Uterus (tissue), 4 donors: ENCODE data around the gene MAPK6. TPM values are rescaled to one million over a fixed set of nuclear protein-coding genes. Genes with fewer than 3 reads are reported as not detected.

Source experiments
- DNase-seq, 2 donors: peaks; one replicate each; pipeline ENCODE4 v3.0.0-alpha.2; 2019 to 2020
- H3K27ac ChIP-seq, 2 donors: fragments of 200-600 bp; sonication (generic); 1 replicate in 1 of 2; 2 replicates in 1 of 2; pipeline ENCODE4 v1.5.1; 2016 to 2018
- H3K27me3 ChIP-seq, 2 donors: fragments of 200-600 bp; sonication (generic); one replicate each; pipeline ENCODE4 v1.5.1; 2018 to 2019; ENCODE audit warnings: control low read depth in 1 of 2
- H3K36me3 ChIP-seq, 2 donors: fragments of 200-600 bp; sonication (generic); one replicate each; pipeline ENCODE4 v1.5.1; 2019; ENCODE audit warnings: control low read depth in 1 of 2
- H3K4me1 ChIP-seq, 2 donors: fragments of 200-600 bp; sonication (generic); one replicate each; pipeline ENCODE4 v1.5.1; 2018 to 2019; ENCODE audit warnings: control low read depth in 1 of 2
- H3K4me3 ChIP-seq, 2 donors: fragments of 200-600 bp; sonication (generic); 1 replicate in 1 of 2; 2 replicates in 1 of 2; pipeline ENCODE4 v1.5.1; 2018 to 2019; ENCODE audit warnings: mild to moderate bottlenecking in 1 of 2
- H3K9me3 ChIP-seq, 2 donors: fragments of 200-600 bp; sonication (generic); one replicate each; pipeline ENCODE4 v1.5.1; 2019; ENCODE audit warnings: control low read depth in 1 of 2
- POLR2A ChIP-seq, 2 donors: fragments of 450-650 bp; IDR thresholded peaks; one replicate each; pipeline ENCODE4 v1.6.1; 2016; ENCODE audit warnings: antibody characterized with exemption in 2 of 2, mild to moderate bottlenecking in 1 of 2, moderate library complexity in 1 of 2
- intact Hi-C: fragments of 100-400 bp; cut with DNase I; formaldehyde crosslinking; loops from one replicate; pipeline ENCODE4 v1.15.1; 2023; ENCODE audit warnings: low total_unique reads
- total RNA-seq, 4 donors: library from RNA; depleted of rRNA in 3 of 4; stranded (reverse); fragments of >200 nt in 3 of 4; gene quantifications; one replicate each; pipeline versions ENCODE4 v1.1.0 to v1.2.4, GENCODE V29; 2014 to 2023
- TF ChIP-seq, protein P1 (sequence below), 4 experiments: fragments of 200-600 bp in 2 of 4; fragments of 450-650 bp in 2 of 4; sonication (generic) in 2 of 4; IDR thresholded peaks; one replicate each; pipeline ENCODE4 v1.5.1; 2016 to 2019; ENCODE audit warnings: antibody characterized with exemption in 4 of 4, mild to moderate bottlenecking in 2 of 4, moderate library complexity in 1 of 4
- donor health status: DM: yes; HTN: yes; CAD: no.

MAPK6 gene
- total RNA-seq, 4 donors from 2014 or later: 11.5 to 47.1 (median 30.0) TPM

DNA sequence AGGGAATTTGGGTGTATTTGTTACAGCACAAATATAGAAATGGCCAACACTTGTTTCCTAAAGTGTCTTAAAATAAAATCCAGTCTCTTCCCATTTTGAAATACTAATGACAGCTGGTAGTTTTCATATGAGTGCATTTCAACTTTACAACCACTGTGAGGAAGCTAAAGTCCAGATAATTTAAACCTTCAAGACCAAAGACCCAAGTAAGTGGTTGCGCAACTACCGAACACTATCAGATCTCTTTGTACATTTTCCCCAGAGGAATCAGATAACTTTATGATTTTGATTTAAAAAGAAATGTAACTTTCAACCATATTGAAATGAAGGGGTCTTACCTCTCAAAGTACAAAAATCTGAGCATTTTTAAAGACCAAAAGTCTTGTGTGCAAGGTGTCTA lies 79.3 kb downstream of the MAPK6 start:
- intact Hi-C loops: no loop called here
- no peak overlapping the region for H3K4me3 ChIP-seq
- no peaks in the 10 kb centered on the region for H3K9me3 ChIP-seq
- peak overlapping the region; percentile 40 to 87 for H3K27ac ChIP-seq
- TF ChIP-seq, protein P1, sequence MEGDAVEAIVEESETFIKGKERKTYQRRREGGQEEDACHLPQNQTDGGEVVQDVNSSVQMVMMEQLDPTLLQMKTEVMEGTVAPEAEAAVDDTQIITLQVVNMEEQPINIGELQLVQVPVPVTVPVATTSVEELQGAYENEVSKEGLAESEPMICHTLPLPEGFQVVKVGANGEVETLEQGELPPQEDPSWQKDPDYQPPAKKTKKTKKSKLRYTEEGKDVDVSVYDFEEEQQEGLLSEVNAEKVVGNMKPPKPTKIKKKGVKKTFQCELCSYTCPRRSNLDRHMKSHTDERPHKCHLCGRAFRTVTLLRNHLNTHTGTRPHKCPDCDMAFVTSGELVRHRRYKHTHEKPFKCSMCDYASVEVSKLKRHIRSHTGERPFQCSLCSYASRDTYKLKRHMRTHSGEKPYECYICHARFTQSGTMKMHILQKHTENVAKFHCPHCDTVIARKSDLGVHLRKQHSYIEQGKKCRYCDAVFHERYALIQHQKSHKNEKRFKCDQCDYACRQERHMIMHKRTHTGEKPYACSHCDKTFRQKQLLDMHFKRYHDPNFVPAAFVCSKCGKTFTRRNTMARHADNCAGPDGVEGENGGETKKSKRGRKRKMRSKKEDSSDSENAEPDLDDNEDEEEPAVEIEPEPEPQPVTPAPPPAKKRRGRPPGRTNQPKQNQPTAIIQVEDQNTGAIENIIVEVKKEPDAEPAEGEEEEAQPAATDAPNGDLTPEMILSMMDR (IDR thresholded peaks at IDR 0.05): no peak
- no peak for TF ChIP-seq POLR2A (IDR thresholded peaks at IDR 0.05)
- H3K27me3 ChIP-seq: no peaks in the 10 kb centered on the region
- H3K4me1 ChIP-seq: peaks cover 14 to 27% of the 10 kb centered on the region in 2 donors
- DNase-seq: peak in 1 of 2 donors; percentile 38
- H3K36me3 ChIP-seq: no peaks in the 10 kb centered on the region

- TF ChIP-seq, protein P1 (IDR thresholded peaks at IDR 0.05): no peak
- TF ChIP-seq POLR2A (IDR thresholded peaks at IDR 0.05): no peak
- intact Hi-C loops: no loop called here
These were observed 80.7 kb downstream of the MAPK6 start for GRCh38 chr15:52099651-52100272.

GRCh38 chr15:52100807-52101442 lies 81.9 kb downstream of the MAPK6 start:
- H3K27ac ChIP-seq: no peak overlapping the region
- peaks cover 0 to 10% of the 10 kb centered on the region in 2 donors for H3K4me1 ChIP-seq
- H3K36me3 ChIP-seq: no peaks in the 10 kb centered on the region
- intact Hi-C loops: no loop called here
- TF ChIP-seq, protein P1 (IDR thresholded peaks at IDR 0.05): no peak
- TF ChIP-seq POLR2A (IDR thresholded peaks at IDR 0.05): no peak
- peak; percentile 87 to 89 for DNase-seq
- H3K9me3 ChIP-seq: no peaks in the 10 kb centered on the region
- H3K4me3 ChIP-seq: no peak overlapping the region
- no peaks in the 10 kb centered on the region for H3K27me3 ChIP-seq

More at GRCh38 chr15:52099651-52100272, 80.7 kb downstream of the MAPK6 start:
- H3K4me3 ChIP-seq: no peak overlapping the region
- no peaks in the 10 kb centered on the region for H3K9me3 ChIP-seq
- no peaks in the 10 kb centered on the region for H3K36me3 ChIP-seq
- no peaks in the 10 kb centered on the region for H3K27me3 ChIP-seq
- peaks cover 6 to 16% of the 10 kb centered on the region in 2 donors for H3K4me1 ChIP-seq
- no peak overlapping the region for H3K27ac ChIP-seq
- DNase-seq: no peak

GRCh38 chr15:52101542-52102323 lies 82.7 kb downstream of the MAPK6 start:
- no peak for TF ChIP-seq POLR2A (IDR thresholded peaks at IDR 0.05)
- TF ChIP-seq, protein P1 (IDR thresholded peaks at IDR 0.05): no peak
- intact Hi-C loops: no loop called here
- Histone ChIP-seq H3K27me3 (no peaks in the 10 kb centered on the region), H3K27ac (peak overlapping the region in 1 of 2 donors; percentile 47), H3K4me1 (peaks cover 0 to 10% of the 10 kb centered on the region in 2 donors), H3K9me3 (no peaks in the 10 kb centered on the region), H3K4me3 (no peak overlapping the region), H3K36me3 (no peaks in the 10 kb centered on the region)
- no peak for DNase-seq
